Left ventricle myocardium inferior (tissue), 1 donor: Measurements from ENCODE around the gene GJD2. TPM values are rescaled to one million over a fixed set of nuclear protein-coding genes. Genes with fewer than 3 reads are reported as not detected.

Experiments used
- DNase-seq: peaks from one replicate; pipeline ENCODE4 v3.0.0-alpha.2; 2020
- H3K27ac ChIP-seq: fragments of 200-600 bp; replicated peaks from 2 replicates; pipeline ENCODE4 v1.8.0; 2021
- H3K27me3 ChIP-seq: fragments of 200-600 bp; 2 replicates; pipeline ENCODE4 v1.8.0; 2021; ENCODE audit warnings: low read depth
- H3K36me3 ChIP-seq: fragments of 200-600 bp; 2 replicates; pipeline ENCODE4 v1.8.0; 2021
- H3K4me1 ChIP-seq: fragments of 200-600 bp; 2 replicates; pipeline ENCODE4 v1.8.0; 2021
- H3K4me3 ChIP-seq: fragments of 200-600 bp; 2 replicates; pipeline ENCODE4 v1.8.0; 2021; ENCODE audit warnings: mild to moderate bottlenecking, moderate library complexity
- H3K9me3 ChIP-seq: fragments of 200-600 bp; replicated peaks from 2 replicates; pipeline ENCODE4 v1.8.0; 2021
- intact Hi-C: fragments of 100-400 bp; cut with micrococcal nuclease; formaldehyde crosslinking; loops from one replicate; pipeline ENCODE4 v1.11.0; 2022
- total RNA-seq: library from RNA; stranded (reverse); fragmentation: NEBNext Ultra II Directional; extraction: Animal tissue kit (Norgen Biotek cat#: 25700); gene quantifications from one replicate; pipeline ENCODE4 v1.2.1, GENCODE V29; 2021
- TF ChIP-seq, protein P1 (sequence below): fragments of 200-600 bp; IDR thresholded peaks from 2 replicates; pipeline ENCODE4 v1.8.0; 2021; ENCODE audit warnings: antibody characterized with exemption, mild to moderate bottlenecking, borderline replicate concordance
- donor health status: DM: no; HTN: yes; CAD: no; lungs with severe emphysema.

Gene GJD2
- total RNA-seq, 1 donor from 2014 or later, result not detected

DNA sequence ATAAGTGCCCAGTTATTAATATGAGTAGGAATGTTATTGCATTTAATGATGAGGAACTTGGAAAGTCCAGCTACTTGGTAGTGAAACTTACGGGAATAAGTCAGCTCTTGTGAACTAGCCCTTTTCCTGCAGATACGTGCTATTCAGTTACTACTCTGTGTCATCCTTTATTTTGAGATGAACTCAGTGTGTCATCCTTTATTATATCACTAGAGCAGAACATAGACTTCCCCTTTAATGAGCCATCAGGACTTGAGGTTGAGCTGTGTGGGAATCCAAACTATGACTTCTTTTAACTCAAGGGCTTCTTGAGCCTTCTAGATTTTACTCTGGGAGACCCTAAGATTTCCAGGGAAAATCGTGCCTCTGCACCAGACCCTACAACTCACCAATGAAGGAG, 36.9 kb upstream of the GJD2 start:
- Histone ChIP-seq H3K27me3 (peaks cover 40% of the 10 kb centered on the region), H3K4me3 (peak overlapping the region; percentile 71), H3K9me3 (no peaks in the 10 kb centered on the region), H3K36me3 (peaks cover 37% of the 10 kb centered on the region), H3K27ac (peak overlapping the region; percentile 93), H3K4me1 (peaks cover 12% of the 10 kb centered on the region)
- no peak for DNase-seq
- intact Hi-C loops, result no loop called here
- TF ChIP-seq, protein P1, sequence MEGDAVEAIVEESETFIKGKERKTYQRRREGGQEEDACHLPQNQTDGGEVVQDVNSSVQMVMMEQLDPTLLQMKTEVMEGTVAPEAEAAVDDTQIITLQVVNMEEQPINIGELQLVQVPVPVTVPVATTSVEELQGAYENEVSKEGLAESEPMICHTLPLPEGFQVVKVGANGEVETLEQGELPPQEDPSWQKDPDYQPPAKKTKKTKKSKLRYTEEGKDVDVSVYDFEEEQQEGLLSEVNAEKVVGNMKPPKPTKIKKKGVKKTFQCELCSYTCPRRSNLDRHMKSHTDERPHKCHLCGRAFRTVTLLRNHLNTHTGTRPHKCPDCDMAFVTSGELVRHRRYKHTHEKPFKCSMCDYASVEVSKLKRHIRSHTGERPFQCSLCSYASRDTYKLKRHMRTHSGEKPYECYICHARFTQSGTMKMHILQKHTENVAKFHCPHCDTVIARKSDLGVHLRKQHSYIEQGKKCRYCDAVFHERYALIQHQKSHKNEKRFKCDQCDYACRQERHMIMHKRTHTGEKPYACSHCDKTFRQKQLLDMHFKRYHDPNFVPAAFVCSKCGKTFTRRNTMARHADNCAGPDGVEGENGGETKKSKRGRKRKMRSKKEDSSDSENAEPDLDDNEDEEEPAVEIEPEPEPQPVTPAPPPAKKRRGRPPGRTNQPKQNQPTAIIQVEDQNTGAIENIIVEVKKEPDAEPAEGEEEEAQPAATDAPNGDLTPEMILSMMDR, result no peak

DNA sequence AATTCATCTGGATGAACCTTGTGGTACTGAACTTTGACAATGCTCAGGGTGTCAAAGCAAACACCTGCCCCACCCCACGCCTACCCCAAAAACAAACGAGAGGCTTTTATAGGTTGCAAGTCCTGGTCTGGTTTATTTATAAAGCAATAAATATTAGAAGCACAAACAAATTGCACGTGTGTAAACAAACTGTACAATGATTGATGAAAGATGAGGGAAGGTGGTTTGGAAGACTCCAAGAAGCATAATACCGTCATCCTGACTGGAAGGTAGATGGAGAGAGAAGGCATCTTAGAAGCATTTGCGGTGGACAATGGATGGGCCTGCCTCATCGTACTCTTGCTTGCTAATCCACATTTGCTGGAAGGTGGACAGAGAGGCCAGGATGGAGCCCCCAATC, 35.3 kb upstream of the GJD2 start:
- no peak overlapping the region for H3K4me3 ChIP-seq

DNA sequence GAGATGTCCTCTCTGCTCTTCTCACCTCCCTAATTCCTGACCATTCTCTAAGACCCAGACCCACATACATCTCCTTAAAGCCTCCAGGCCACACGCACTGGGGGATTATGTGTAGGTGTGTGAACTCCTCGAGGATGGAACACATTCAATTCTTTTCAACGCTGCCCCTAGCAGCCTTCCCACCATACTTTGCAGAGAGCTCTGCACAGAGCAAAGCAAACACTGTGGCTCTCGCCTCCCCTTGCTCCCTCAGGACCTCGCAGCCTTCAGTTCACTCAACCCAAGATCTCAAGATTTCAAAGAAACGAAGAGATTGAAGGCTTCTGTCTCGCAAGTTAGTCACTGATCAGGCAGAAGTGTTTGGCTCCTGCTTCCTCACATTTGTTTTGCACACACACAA, 34.5 kb upstream of the GJD2 start:
- Histone ChIP-seq H3K27me3 (peaks cover 17% of the 10 kb centered on the region), H3K27ac (peak overlapping the region; percentile 46), H3K4me1 (peaks cover 3% of the 10 kb centered on the region), H3K36me3 (peaks cover 30% of the 10 kb centered on the region), H3K9me3 (no peaks in the 10 kb centered on the region), H3K4me3 (no peak overlapping the region)
- TF ChIP-seq, protein P1, result no peak
- intact Hi-C loops, result loop anchor here (10.0 kb wide), 1 partner anchor 75 kb away; no protein-coding TSS in a partner anchor
- DNase-seq, result no peak

More for the DNA sequence above, 35.3 kb upstream of the GJD2 start:
- Histone ChIP-seq H3K4me1 (peaks cover 3% of the 10 kb centered on the region), H3K36me3 (peaks cover 37% of the 10 kb centered on the region), H3K9me3 (no peaks in the 10 kb centered on the region), H3K27me3 (peaks cover 25% of the 10 kb centered on the region), H3K27ac (peak overlapping the region; percentile 46)
- intact Hi-C loops, result no loop called here
- TF ChIP-seq, protein P1, result no peak
- DNase-seq, result no peak

DNA sequence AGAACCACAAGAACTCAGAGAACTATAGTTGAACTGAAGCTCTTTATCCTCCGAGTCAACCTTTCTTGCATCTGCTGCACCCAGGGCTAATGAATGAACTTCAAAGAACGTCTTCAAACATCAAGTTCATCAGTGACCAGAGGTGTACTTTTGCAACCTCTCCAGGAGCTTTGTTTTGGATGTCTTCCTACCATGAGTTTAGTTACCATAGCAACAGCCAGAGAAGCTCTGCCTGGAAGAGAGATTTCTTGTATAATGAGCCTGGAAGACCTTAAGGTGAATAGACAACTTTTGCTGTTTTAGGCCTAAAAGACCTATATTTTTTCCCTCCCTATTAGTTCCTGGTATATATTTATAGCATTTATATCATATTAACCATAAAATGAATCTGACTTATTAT, 31.4 kb upstream of the GJD2 start:
- intact Hi-C loops, result loop anchor here (10.0 kb wide), 1 partner anchor 71 kb away; no protein-coding TSS in a partner anchor
- H3K9me3 ChIP-seq, result peaks cover under 1% of the 10 kb centered on the region
- H3K27ac ChIP-seq, result no peak overlapping the region
- TF ChIP-seq, protein P1, result no peak
- no peaks in the 10 kb centered on the region for H3K4me1 ChIP-seq
- H3K27me3 ChIP-seq, result peaks cover 5% of the 10 kb centered on the region
- DNase-seq, result no peak
- no peaks in the 10 kb centered on the region for H3K36me3 ChIP-seq
- no peak overlapping the region for H3K4me3 ChIP-seq

DNA sequence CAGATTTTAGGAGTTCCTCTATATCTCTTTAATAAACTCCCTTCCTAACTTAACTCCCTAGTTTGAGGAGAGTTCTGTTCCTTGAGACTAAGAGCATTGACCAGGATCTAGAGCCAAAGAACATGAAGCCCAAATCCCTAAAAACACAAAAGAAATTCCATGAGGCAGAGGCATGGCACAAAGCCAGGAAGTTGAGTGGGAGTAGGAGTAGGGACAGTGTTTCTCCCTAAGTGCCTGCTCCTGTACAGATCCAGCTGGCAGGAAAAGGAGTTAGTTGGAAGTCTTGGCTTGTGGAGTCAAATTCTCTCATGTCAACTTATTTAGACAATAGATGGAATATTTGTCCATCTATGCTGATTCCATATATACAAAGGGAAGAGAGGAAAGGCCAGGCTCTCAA, 29.2 kb upstream of the GJD2 start:
- Histone ChIP-seq H3K9me3 (peaks cover 9% of the 10 kb centered on the region), H3K4me3 (no peak overlapping the region), H3K36me3 (no peaks in the 10 kb centered on the region), H3K27ac (no peak overlapping the region), H3K4me1 (no peaks in the 10 kb centered on the region), H3K27me3 (peaks cover 5% of the 10 kb centered on the region)
- TF ChIP-seq, protein P1, result no peak
- no peak for DNase-seq
- intact Hi-C loops, result loop anchor here (10.0 kb wide), 1 partner anchor 69 kb away; no protein-coding TSS in a partner anchor
